22Rv1 (cell line): ENCODE data around the gene PISD.

Experiments used
- H3K27ac ChIP-seq: fragments of 450-650 bp; 2 replicates; pipeline ENCODE4 v1.5.1; 2017
- CTCF ChIP-seq: fragments of 450-650 bp; IDR thresholded peaks from 2 replicates; pipeline ENCODE4 v1.5.1; 2017; ENCODE audit warnings: mild to moderate bottlenecking
- ZFX ChIP-seq: fragments of 450-650 bp; IDR thresholded peaks from 2 replicates; pipeline ENCODE4 v1.6.1; 2017; ENCODE audit warnings: antibody characterized with exemption, borderline replicate concordance

Gene PISD

GRCh38 chr22:31627223-31627731, 34.7 kb downstream of the PISD start:
- peak overlapping the region; percentile 41 for H3K27ac ChIP-seq

DNA sequence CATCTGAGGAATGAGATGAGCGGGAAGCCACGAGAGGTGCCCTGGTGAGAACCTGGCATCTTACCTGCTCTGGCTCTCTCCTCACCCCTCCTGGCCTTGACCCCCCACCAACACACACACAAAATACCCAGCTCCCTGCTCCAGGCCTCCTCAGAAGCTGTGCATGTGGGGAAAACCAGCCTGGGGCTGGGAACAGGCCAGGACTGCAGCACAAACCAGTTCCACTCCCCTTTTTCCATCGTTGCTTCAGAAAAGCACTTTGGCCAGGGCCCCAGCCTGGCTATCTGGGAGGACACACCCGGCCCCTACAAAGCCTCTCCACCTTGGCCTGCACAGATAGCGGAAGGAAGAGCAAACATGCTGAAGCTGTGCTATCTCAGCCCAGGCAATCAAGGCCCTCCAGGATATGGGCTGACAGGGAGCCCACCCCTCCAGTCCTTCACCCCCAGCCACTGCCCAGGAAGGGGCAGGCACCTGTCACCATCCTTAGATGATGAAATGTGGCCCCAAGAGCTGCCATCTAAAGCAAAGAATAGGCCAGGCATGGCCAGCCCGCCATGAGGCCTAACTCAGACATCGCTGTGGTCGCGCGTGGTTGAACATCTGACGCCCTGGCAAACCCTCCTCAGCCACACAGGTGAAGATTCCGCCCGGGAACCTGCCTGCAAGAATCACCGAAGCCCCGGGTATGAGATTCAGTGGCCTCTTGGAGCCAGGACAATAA, 35.4 kb downstream of the PISD start:
- H3K27ac ChIP-seq, result peak overlapping the region; percentile 41

More at GRCh38 chr22:31627223-31627731, 34.7 kb downstream of the PISD start:
- TF ChIP-seq ZFX (no peak), CTCF (no peak)

GRCh38 chr22:31625661-31626426, 36.2 kb downstream of the PISD start:
- peak overlapping the region; percentile 41 for H3K27ac ChIP-seq
- TF ChIP-seq CTCF, result no peak

More for the DNA sequence above, 35.4 kb downstream of the PISD start:
- TF ChIP-seq CTCF (no peak), ZFX (no peak)

- no peak overlapping the region; the same call in 1 of the 2 replicates for H3K27ac ChIP-seq
- TF ChIP-seq CTCF, result no peak
- TF ChIP-seq ZFX, result no peak
Measured at GRCh38 chr22:31625257-31625640, 36.8 kb downstream of the PISD start.

GRCh38 chr22:31623592-31624304, 38.3 kb downstream of the PISD start:
- no peak for TF ChIP-seq ZFX
- no peak for TF ChIP-seq CTCF
- H3K27ac ChIP-seq, result peak overlapping the region; percentile 31; the same call in 1 of the 2 replicates

DNA sequence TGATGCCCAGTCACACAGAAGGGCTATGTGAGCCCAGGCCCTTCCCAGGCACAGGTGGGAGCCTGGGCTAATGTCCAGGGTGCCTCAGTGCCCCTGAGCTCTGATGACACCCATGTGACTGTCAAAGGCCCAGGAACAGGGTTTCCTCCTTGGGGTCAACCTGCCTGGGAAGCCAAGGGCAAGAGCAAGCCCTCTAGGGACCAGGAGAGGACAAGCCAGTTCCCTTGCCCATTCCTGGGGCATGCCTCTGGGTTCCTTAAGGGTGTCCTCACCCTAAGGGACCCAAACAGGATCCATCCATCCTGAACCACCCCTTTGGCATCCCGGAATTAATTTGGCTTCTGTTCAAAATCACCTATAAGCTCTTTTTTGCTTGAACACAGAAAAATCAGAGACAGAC, 39.0 kb downstream of the PISD start:
- no peak for TF ChIP-seq ZFX
- TF ChIP-seq CTCF, result no peak
- peak overlapping the region; percentile 31 for H3K27ac ChIP-seq
